Thyroid gland (tissue), 4 donors: ENCODE results near the gene ASCC3. TPM values are rescaled to one million over a fixed set of nuclear protein-coding genes. Genes with fewer than 3 reads are reported as not detected.

Experiments used
- DNase-seq, 2 donors: peaks; one replicate each; pipeline ENCODE4 v3.0.0-alpha.2; 2019
- H3K27ac ChIP-seq, 3 donors: fragments of 200-600 bp; sonication (generic); 1 replicate in 2 of 3; 2 replicates in 1 of 3; pipeline ENCODE4 v1.5.1; 2016 to 2019; ENCODE audit warnings: mild to moderate bottlenecking in 1 of 3, moderate library complexity in 1 of 3
- H3K27me3 ChIP-seq: fragments of 200-600 bp; sonication (generic); one replicate; pipeline ENCODE4 v1.5.1; 2019
- H3K36me3 ChIP-seq, 2 donors: fragments of 200-600 bp; sonication (generic); one replicate each; pipeline ENCODE4 v1.5.1; 2016 to 2019
- H3K4me1 ChIP-seq, 2 donors: fragments of 200-600 bp; sonication (generic); one replicate each; pipeline ENCODE4 v1.5.1; 2017 to 2019
- H3K4me3 ChIP-seq, 3 donors: fragments of 200-600 bp; sonication (generic); replicated peaks in 1 of 3; 1 replicate in 2 of 3; 2 replicates in 1 of 3; pipeline ENCODE4 v1.5.1; 2016; ENCODE audit warnings: mild to moderate bottlenecking in 1 of 3
- H3K9me3 ChIP-seq: fragments of 200-600 bp; sonication (generic); one replicate; pipeline ENCODE4 v1.5.1; 2017
- POLR2A ChIP-seq, 2 donors: fragments of 450-650 bp; IDR thresholded peaks; one replicate each; pipeline ENCODE4 v1.6.1; 2017; ENCODE audit warnings: antibody characterized with exemption in 2 of 2, mild to moderate bottlenecking in 2 of 2, moderate library complexity in 1 of 2
- whole genome bisulfite sequencing, 2 donors: methylation state at CpG; one replicate each; pipeline ENCODE4 v1.1.5; 2017; 5-methylcytosine and 5-hydroxymethylcytosine counted together
- intact Hi-C: fragments of 100-400 bp; cut with DNase I; formaldehyde crosslinking; loops from one replicate; pipeline ENCODE4 v1.15.1; 2023
- total RNA-seq, 4 donors: library from RNA; depleted of rRNA; stranded (reverse); fragments of >200 nt; gene quantifications; one replicate each; pipeline ENCODE4 v1.2.3, GENCODE V29; 2016
- TF ChIP-seq, protein P1 (sequence below), 6 experiments: fragments of 200-600 bp in 3 of 6; fragments of 450-650 bp in 3 of 6; sonication (generic) in 3 of 6; IDR thresholded peaks; one replicate each; pipeline ENCODE4 v1.5.1; 2016 to 2019; ENCODE audit warnings: antibody characterized with exemption in 6 of 6, mild to moderate bottlenecking in 2 of 6, inconsistent platforms in 1 of 6, moderate library complexity in 1 of 6

ASCC3 gene
- total RNA-seq, 4 donors from 2014 or later: 27.3 to 40.1 (median 33.8) TPM

DNA sequence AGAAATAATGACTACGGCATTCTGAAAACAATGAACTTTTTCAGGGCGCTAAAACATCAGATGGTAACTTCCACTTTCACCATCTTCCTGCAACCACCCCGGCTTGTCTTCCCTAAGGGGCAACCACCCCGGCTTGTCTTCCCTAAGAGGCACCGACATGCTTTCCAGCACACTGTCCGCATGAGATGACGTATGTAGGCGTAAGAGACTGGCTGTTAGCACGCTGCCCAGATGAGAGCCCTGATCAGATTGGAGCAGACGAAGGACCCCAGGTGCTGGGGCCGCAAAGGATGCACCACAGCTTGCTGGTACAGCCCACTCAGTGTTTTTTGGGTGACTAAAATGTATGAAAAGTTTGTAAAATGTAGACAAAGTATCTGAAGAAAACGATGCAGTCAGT, 29.3 kb downstream of the ASCC3 start:
- H3K4me3 ChIP-seq: no peak overlapping the region
- H3K4me1 ChIP-seq: no peaks in the 10 kb centered on the region
- H3K27me3 ChIP-seq: no peaks in the 10 kb centered on the region
- no peaks in the 10 kb centered on the region for H3K36me3 ChIP-seq
- no peaks in the 10 kb centered on the region for H3K9me3 ChIP-seq
- 95 to 96% methylated on average over 12 of the region's 12 CpGs for WGBS, 2 donors
- TF ChIP-seq POLR2A (IDR thresholded peaks at IDR 0.05): no peak
- no peak overlapping the region for H3K27ac ChIP-seq
- no peak for DNase-seq
- intact Hi-C loops: no loop called here

DNA sequence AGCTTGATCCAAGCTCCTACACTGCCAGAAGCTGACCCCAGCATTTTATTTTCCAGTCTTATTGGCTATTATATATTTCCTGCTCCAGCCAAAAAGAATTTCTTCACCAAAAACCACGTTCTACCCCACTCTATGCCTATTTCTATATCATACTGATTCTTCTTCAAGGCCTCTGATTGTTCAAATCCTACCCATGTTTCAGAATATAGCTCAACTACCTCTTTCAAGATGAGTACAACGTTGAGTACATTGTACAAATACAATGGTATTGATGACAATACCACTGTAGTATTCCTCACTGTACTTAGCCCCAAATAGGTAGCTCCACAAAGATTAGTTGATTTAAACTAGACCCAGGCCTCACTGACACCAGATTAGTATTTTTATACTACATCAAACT, 31.0 kb downstream of the ASCC3 start:
- intact Hi-C loops: no loop called here
- WGBS, 2 donors: 88 to 93% methylated on average over 2 of the region's 2 CpGs
- Histone ChIP-seq H3K27me3 (no peaks in the 10 kb centered on the region), H3K9me3 (no peaks in the 10 kb centered on the region), H3K4me1 (no peaks in the 10 kb centered on the region), H3K27ac (no peak overlapping the region), H3K36me3 (no peaks in the 10 kb centered on the region), H3K4me3 (no peak overlapping the region)
- no peak for TF ChIP-seq POLR2A (IDR thresholded peaks at IDR 0.05)
- TF ChIP-seq, protein P1, sequence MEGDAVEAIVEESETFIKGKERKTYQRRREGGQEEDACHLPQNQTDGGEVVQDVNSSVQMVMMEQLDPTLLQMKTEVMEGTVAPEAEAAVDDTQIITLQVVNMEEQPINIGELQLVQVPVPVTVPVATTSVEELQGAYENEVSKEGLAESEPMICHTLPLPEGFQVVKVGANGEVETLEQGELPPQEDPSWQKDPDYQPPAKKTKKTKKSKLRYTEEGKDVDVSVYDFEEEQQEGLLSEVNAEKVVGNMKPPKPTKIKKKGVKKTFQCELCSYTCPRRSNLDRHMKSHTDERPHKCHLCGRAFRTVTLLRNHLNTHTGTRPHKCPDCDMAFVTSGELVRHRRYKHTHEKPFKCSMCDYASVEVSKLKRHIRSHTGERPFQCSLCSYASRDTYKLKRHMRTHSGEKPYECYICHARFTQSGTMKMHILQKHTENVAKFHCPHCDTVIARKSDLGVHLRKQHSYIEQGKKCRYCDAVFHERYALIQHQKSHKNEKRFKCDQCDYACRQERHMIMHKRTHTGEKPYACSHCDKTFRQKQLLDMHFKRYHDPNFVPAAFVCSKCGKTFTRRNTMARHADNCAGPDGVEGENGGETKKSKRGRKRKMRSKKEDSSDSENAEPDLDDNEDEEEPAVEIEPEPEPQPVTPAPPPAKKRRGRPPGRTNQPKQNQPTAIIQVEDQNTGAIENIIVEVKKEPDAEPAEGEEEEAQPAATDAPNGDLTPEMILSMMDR (IDR thresholded peaks at IDR 0.05): no peak
- DNase-seq: no peak

DNA sequence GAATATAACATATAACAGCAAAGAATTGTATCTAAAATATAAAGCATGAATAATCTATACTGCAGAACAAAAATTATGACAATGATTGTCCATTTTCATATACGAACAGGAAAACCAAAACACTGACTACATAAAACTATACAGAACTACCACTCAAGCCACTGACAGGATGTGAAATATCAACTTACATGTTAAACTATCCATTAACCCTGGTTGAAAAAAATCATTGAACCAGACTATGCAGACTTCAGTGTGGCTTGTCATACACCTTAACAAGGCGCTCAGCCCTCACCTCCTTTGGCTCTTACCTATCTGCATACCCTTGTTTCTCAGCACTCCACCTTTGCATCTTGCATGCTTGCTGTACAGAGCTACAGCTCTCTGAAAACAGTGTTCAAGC, 34.9 kb downstream of the ASCC3 start:
- TF ChIP-seq, protein P1 (IDR thresholded peaks at IDR 0.05): no peak
- no peak for TF ChIP-seq POLR2A (IDR thresholded peaks at IDR 0.05)
- Histone ChIP-seq H3K4me3 (no peak overlapping the region), H3K4me1 (no peaks in the 10 kb centered on the region), H3K27me3 (no peaks in the 10 kb centered on the region), H3K36me3 (no peaks in the 10 kb centered on the region), H3K27ac (no peak overlapping the region), H3K9me3 (no peaks in the 10 kb centered on the region)
- intact Hi-C loops: no loop called here
- no peak for DNase-seq
- 90 to 99% methylated on average over 2 of the region's 2 CpGs for WGBS, 2 donors

DNA sequence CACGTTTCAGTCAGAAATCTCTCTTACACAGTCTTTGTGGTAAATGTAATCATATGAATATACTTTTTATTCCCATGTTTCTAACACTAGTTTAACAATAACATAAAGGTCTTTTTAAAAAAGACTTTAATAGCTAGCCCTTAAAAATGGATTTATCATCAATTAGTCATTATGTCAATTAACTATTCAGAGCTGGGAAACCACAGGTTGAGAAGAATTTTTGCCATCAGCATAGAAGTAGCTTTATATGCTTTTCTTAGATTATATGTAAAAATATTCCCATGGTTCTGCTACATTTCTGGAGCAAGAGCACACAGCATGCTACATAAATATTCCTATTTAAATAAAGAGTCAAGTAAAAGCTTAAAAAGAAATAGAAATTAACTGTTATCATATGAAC, 35.5 kb downstream of the ASCC3 start:
- no peaks in the 10 kb centered on the region for H3K9me3 ChIP-seq
- H3K36me3 ChIP-seq: no peaks in the 10 kb centered on the region
- WGBS, 2 donors: 73 to 81% methylated on average over 1 of the region's 1 CpG
- no peaks in the 10 kb centered on the region for H3K4me1 ChIP-seq
- H3K27me3 ChIP-seq: no peaks in the 10 kb centered on the region
- no peak overlapping the region for H3K4me3 ChIP-seq
- H3K27ac ChIP-seq: no peak overlapping the region
- no peak for TF ChIP-seq POLR2A (IDR thresholded peaks at IDR 0.05)
- TF ChIP-seq, protein P1 (IDR thresholded peaks at IDR 0.05): no peak
- no peak for DNase-seq
- intact Hi-C loops: no loop called here

DNA sequence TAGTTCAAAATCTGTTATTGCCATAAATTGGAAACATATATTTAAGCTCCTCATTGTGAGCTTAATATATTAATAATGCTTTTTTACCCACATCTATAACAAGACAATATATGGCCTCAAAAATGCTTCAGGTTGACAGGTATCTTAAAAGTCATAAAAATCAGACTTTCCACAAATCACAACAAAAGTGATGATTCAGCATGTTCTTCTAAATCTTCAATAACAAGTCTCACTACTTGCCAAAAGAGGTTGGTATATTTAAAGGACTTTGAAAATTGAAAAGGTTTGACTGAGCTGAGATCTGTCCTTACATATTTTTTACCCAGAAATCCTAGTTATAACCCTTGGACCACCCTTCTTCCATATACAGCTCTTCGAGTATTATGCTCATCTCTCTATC, 41.7 kb downstream of the ASCC3 start:
- DNase-seq: no peak
- H3K9me3 ChIP-seq: no peaks in the 10 kb centered on the region
- H3K27ac ChIP-seq: no peak overlapping the region
- H3K4me1 ChIP-seq: no peaks in the 10 kb centered on the region
- no peaks in the 10 kb centered on the region for H3K27me3 ChIP-seq
- no peak overlapping the region for H3K4me3 ChIP-seq
- intact Hi-C loops: no loop called here
- no peaks in the 10 kb centered on the region for H3K36me3 ChIP-seq
- TF ChIP-seq, protein P1 (IDR thresholded peaks at IDR 0.05): no peak
- no peak for TF ChIP-seq POLR2A (IDR thresholded peaks at IDR 0.05)
- 95 to 98% methylated on average over 1 of the region's 1 CpG for WGBS, 2 donors

DNA sequence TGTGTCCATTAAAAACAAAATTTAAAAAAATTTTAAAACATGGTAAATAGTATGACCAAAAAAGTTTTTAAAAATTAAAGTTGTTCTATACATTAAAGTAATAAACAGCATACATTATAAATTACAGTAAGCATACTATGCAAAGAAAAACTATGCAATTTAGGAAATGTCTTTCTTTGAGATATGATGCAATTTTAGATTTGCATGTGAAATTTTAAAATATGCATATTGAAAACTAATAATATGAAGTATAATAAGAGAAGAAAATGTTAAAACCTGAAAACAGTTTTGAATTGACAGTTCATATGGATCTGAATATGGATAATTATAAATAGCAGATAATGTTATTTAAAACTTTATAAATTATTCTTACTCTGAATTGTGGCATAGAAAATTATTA, 43.1 kb downstream of the ASCC3 start:
- no peak overlapping the region for H3K27ac ChIP-seq
- no peaks in the 10 kb centered on the region for H3K4me1 ChIP-seq
- no peaks in the 10 kb centered on the region for H3K27me3 ChIP-seq
- no peak overlapping the region for H3K4me3 ChIP-seq
- intact Hi-C loops: no loop called here
- TF ChIP-seq, protein P1 (IDR thresholded peaks at IDR 0.05): no peak
- TF ChIP-seq POLR2A (IDR thresholded peaks at IDR 0.05): no peak
- no peaks in the 10 kb centered on the region for H3K36me3 ChIP-seq
- H3K9me3 ChIP-seq: no peaks in the 10 kb centered on the region
- no peak for DNase-seq
